Left ventricle myocardium inferior (tissue), 1 donor: ENCODE results near the gene RCE1. TPM values are rescaled to one million over a fixed set of nuclear protein-coding genes. Genes with fewer than 3 reads are reported as not detected.

ENCODE experiments used
- DNase-seq: peaks from one replicate; pipeline ENCODE4 v3.0.0-alpha.2; 2020
- H3K27ac ChIP-seq: fragments of 200-600 bp; replicated peaks from 2 replicates; pipeline ENCODE4 v1.8.0; 2021
- H3K27me3 ChIP-seq: fragments of 200-600 bp; 2 replicates; pipeline ENCODE4 v1.8.0; 2021; ENCODE audit warnings: low read depth
- H3K36me3 ChIP-seq: fragments of 200-600 bp; 2 replicates; pipeline ENCODE4 v1.8.0; 2021
- H3K4me1 ChIP-seq: fragments of 200-600 bp; 2 replicates; pipeline ENCODE4 v1.8.0; 2021
- H3K4me3 ChIP-seq: fragments of 200-600 bp; 2 replicates; pipeline ENCODE4 v1.8.0; 2021; ENCODE audit warnings: mild to moderate bottlenecking, moderate library complexity
- H3K9me3 ChIP-seq: fragments of 200-600 bp; replicated peaks from 2 replicates; pipeline ENCODE4 v1.8.0; 2021
- CTCF ChIP-seq: fragments of 200-600 bp; IDR thresholded peaks from 2 replicates; pipeline ENCODE4 v1.8.0; 2021; ENCODE audit warnings: antibody characterized with exemption, mild to moderate bottlenecking, borderline replicate concordance
- intact Hi-C: fragments of 100-400 bp; cut with micrococcal nuclease; formaldehyde crosslinking; loops from one replicate; pipeline ENCODE4 v1.11.0; 2022
- total RNA-seq: library from RNA; stranded (reverse); fragmentation: NEBNext Ultra II Directional; extraction: Animal tissue kit (Norgen Biotek cat#: 25700); gene quantifications from one replicate; pipeline ENCODE4 v1.2.1, GENCODE V29; 2021
- donor health status: DM: no; HTN: yes; CAD: no; lungs with severe emphysema.

The RCE1 gene
- total RNA-seq, 1 donor from 2014 or later: 5.1 TPM

GRCh38 chr11:66880496-66881450 is 37.5 kb downstream of the RCE1 start:
- TF ChIP-seq CTCF: no peak
- Histone ChIP-seq H3K9me3 (no peaks in the 10 kb centered on the region), H3K4me1 (peaks cover 11% of the 10 kb centered on the region), H3K36me3 (no peaks in the 10 kb centered on the region), H3K27me3 (no peaks in the 10 kb centered on the region), H3K4me3 (no peak overlapping the region), H3K27ac (no peak overlapping the region)
- intact Hi-C loops: no loop called here
- DNase-seq: no peak

GRCh38 chr11:66881451-66881835 is 38.2 kb downstream of the RCE1 start:
- intact Hi-C loops: no loop called here
- Histone ChIP-seq H3K4me3 (no peak overlapping the region), H3K27ac (no peak overlapping the region), H3K4me1 (peaks cover 14% of the 10 kb centered on the region), H3K36me3 (no peaks in the 10 kb centered on the region), H3K9me3 (no peaks in the 10 kb centered on the region), H3K27me3 (no peaks in the 10 kb centered on the region)
- no peak for TF ChIP-seq CTCF
- no peak for DNase-seq

GRCh38 chr11:66881927-66882452 is 38.7 kb downstream of the RCE1 start:
- no peak for DNase-seq
- no peaks in the 10 kb centered on the region for H3K36me3 ChIP-seq
- H3K27ac ChIP-seq: no peak overlapping the region
- no peaks in the 10 kb centered on the region for H3K9me3 ChIP-seq
- no peaks in the 10 kb centered on the region for H3K27me3 ChIP-seq
- TF ChIP-seq CTCF: no peak
- no peak overlapping the region for H3K4me3 ChIP-seq
- intact Hi-C loops: no loop called here
- peaks cover 20% of the 10 kb centered on the region for H3K4me1 ChIP-seq

- H3K36me3 ChIP-seq: no peaks in the 10 kb centered on the region
- intact Hi-C loops: no loop called here
- no peaks in the 10 kb centered on the region for H3K9me3 ChIP-seq
- H3K27ac ChIP-seq: no peak overlapping the region
- no peak for TF ChIP-seq CTCF
- no peak overlapping the region for H3K4me3 ChIP-seq
- DNase-seq: no peak
- H3K4me1 ChIP-seq: peaks cover 24% of the 10 kb centered on the region
- no peaks in the 10 kb centered on the region for H3K27me3 ChIP-seq
Observed at GRCh38 chr11:66882561-66883015, 39.3 kb downstream of the RCE1 start.

- no peaks in the 10 kb centered on the region for H3K27me3 ChIP-seq
- H3K9me3 ChIP-seq: no peaks in the 10 kb centered on the region
- no peak overlapping the region for H3K27ac ChIP-seq
- TF ChIP-seq CTCF: peak; percentile 57
- no peaks in the 10 kb centered on the region for H3K36me3 ChIP-seq
- DNase-seq: no peak
- peaks cover 24% of the 10 kb centered on the region for H3K4me1 ChIP-seq
- no peak overlapping the region for H3K4me3 ChIP-seq
- intact Hi-C loops: no loop called here
Observed at GRCh38 chr11:66883016-66883965, 40.0 kb downstream of the RCE1 start.
